Stimulated activated CD8-positive, alpha-beta memory T cell treated with anti-CD3 and anti-CD28 coated beads, Interleukin-12 subunit alpha, Interleukin-12 subunit beta, amount 100 ng/mL, for 1 hour (primary cell): ENCODE data around the gene U2AF2.

Experiments
- DNase-seq: peaks from one replicate; pipeline ENCODE4 v3.0.0-alpha.2; 2020; ENCODE audit warnings: low read depth

U2AF2 gene

GRCh38 chr19:55676383-55676782 is 21.5 kb downstream of the U2AF2 start:
- no peak for DNase-seq

GRCh38 chr19:55676889-55677505 is 22.2 kb downstream of the U2AF2 start:
- DNase-seq: no peak

DNA sequence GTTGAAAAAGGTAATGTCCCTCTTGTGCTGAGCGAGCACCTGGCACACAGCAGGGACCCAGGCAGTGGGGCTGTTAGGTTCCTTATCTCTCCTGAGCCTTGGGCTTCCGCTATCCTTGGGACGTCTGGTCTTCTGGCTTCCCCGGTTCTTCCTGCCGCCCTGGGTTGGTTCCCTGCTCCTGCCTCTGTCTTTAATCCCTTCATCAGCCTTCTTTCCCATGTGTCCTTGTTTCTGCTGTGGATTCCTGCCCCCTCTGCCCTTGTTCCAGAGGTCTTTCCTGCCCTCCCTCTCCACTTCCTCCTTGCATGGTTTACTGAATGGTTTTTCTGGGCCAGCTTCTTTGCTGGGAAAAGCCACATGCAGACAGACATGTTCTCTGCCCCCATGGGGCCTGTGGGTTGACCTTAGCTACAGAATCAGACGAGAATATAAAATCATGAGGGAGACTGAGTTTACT is 22.8 kb downstream of the U2AF2 start:
- DNase-seq: no peak

- no peak for DNase-seq
Measured at GRCh38 chr19:55678121-55678671, 23.4 kb downstream of the U2AF2 start.

GRCh38 chr19:55679343-55680257 is 24.8 kb downstream of the U2AF2 start:
- DNase-seq: no peak

GRCh38 chr19:55680339-55681130 is 25.7 kb downstream of the U2AF2 start:
- DNase-seq: no peak

DNA sequence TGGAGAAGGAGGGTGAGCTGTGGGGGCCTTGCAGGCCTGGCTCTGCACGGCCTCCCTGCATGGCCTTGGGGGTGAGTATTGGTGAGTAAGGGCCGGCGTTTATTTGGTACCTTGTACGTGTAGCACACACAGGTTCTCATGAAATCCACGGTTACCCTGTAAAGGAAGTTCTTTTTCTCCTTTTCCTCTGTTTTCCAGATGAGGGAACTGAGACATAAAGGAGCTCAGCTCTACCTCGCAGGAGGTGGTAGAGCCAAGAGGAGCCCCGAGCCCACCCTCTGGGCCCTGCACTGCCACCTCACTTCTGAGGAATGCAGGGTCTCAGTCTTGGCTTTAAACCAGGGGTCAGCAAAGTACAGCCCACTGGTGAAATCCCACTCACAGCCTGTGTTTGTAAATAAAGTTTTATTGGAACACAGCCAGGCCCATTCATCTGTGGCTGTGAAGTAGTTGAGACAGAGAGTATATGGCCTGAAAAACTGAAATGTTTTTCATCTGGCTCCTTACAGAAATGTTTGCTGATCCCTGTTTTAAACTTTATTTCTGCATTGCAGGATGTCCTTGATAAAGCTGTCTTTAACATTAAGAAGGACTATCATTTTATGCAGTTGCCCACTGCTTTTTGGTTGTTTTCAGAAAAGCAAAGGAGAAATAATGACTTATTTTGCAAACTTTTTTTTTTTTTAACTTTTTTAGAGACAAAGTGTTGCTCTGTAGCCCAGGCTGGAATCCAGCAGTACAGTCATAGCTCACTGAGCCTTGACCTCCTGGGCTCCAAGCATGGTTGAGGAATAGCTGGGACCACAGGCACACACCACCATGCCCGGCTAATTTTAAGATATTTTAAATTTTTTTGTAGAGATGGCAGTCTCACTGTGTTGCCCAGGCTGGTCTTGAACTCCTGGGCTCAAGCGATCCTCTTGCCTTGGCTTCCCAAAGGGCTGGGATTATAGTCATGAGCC is 26.6 kb downstream of the U2AF2 start:
- no peak for DNase-seq

- DNase-seq: no peak
Measured at GRCh38 chr19:55683449-55684261, 28.8 kb downstream of the U2AF2 start.

- DNase-seq: no peak
Measured at GRCh38 chr19:55684946-55685681, 30.3 kb downstream of the U2AF2 start.

- no peak for DNase-seq
Measured at GRCh38 chr19:55685776-55686175, 30.9 kb downstream of the U2AF2 start.

DNA sequence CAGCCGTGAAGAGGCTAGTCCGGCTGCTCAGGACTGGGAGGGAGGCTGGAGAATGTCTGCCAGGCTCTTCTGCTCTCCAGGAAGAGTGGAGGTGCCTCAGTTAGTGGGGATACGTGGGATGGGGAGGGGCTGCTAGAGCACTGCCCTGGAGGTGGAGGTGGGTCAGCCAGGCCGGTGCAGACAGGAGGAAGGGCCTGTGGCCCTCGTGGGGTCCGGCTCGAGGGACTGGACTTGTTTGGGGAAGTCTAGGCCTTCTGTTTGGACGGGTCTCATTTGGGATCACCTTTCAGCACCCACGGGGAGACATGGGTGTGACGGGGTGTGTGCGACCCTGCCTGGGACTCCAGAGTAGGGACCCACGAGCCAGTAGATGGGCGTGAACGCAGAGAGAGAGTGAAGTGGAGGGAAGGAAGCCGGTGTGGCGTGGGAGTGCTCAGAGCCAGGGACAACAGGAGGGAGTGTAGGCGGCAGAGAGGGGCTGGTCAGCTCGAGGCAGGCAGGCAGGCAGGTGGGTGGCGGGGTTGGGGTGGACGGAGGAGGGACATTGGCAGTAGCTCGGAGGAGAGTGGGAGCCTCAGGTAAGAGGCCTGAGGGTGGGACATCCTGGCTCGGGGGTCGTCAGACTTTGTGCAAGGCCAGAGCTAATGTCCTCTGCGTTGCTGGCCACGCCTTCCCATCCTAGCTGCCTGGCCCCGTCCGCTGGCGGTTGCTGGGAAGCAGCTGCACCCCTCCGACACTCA is 31.6 kb downstream of the U2AF2 start:
- DNase-seq: no peak

DNA sequence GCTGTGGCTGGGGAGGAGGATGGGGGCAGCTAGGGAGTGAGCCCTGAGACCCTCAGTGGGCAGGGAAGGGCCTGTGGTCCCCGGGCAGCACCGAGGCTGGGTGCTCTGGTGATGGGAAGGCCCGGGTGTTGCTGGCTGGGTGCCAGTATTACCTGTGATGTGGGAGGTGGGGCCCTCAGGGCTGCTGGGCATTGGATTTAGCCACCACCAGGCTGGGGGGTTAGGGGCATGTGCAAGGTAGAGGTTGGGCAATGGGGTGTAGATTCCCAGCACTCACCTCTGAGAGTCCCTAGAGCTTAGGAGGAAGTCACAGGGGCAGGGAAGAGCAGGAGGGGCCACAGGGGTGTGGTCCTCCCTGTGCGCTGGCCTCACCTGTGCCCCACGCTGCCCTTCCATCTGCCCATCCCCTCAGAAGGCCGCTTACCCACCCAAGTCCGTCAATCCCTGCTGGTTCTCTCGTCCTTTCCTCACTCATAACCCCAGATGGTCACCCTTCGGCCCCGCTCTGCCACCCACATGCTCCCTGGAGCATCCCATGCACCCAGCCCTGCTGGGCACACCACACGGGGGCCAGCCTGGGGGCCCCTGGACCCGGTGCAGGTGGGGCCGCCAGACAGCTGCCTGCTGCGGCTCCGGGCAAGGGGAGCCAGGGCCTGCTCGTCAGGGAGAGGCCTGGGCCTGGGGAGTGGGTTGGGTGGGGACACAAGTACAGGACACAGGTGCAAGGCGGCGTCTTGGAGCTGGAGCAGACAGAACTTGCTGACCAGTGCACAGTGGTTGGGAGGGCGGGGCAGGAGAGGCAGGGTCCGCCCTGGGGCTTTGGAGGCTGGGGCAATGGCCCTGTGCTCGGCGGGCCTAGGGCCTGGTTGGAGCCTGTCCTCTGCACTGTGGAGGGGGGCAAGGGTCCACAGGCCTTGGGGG is 32.7 kb downstream of the U2AF2 start:
- no peak for DNase-seq

DNA sequence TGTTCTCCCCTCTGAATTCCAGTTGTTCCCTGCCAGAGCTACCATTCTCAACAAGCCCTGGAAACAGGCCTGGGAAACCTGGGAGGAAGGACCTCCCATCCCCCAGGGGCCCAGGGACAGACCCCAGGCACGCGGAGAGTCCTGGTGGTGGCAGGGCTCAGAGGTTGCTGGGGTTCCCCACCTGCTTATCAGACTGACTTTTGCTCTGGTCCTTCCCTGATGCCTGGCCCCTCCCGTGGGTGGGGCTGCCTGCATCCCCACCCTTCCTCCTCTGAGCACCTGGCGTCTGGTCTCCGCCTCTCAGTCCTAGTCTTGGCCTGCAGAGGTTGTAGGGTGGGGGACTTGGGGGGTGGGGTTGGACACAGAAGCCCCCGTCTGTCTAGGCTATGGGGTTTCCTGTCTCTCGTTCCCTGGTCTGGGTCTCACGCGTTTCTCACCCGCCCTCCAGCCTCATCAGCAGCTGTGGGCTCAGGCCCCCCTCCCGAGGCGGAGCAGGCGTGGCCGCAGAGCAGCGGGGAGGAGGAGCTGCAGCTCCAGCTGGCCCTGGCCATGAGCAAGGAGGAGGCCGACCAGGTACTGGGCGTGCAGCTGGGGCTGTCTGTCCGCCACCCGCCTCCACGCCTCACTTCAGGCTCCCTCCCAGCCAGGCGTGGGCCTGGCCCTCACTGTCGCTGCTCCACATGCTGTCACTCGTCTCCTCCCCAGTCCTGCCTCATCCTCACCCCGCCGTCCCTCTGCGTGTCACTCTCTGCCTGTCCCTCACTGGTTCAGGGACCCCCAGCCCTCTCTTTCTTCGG is 33.8 kb downstream of the U2AF2 start:
- DNase-seq: no peak

GRCh38 chr19:55689411-55690108 is 34.7 kb downstream of the U2AF2 start:
- DNase-seq: no peak

- DNase-seq: no peak
Measured at GRCh38 chr19:55690109-55690768, 35.4 kb downstream of the U2AF2 start.
